ENCODE results near the gene DES.

The DES gene

GRCh38 chr2:219459460-219460311 lies 41.5 kb downstream of the DES start:
- DNase-seq: no peak

GRCh38 chr2:219460424-219460926 lies 42.3 kb downstream of the DES start:
- DNase-seq: no peak

- DNase-seq: no peak
Observed at GRCh38 chr2:219461047-219461514, 42.9 kb downstream of the DES start.

GRCh38 chr2:219461669-219462068 lies 43.5 kb downstream of the DES start:
- no peak for DNase-seq

- DNase-seq: no peak
Observed at GRCh38 chr2:219462349-219462748, 44.2 kb downstream of the DES start.

GRCh38 chr2:219464286-219465032 lies 46.3 kb downstream of the DES start:
- no peak for DNase-seq

GRCh38 chr2:219465659-219466561 lies 47.7 kb downstream of the DES start:
- no peak for DNase-seq

GRCh38 chr2:219466816-219467735 lies 48.9 kb downstream of the DES start:
- DNase-seq: no peak

- no peak for DNase-seq
Observed at GRCh38 chr2:219467736-219468075, 49.5 kb downstream of the DES start.

- no peak for DNase-seq
Observed at GRCh38 chr2:219468410-219469185, 50.4 kb downstream of the DES start.

GRCh38 chr2:219469186-219469724 lies 51.1 kb downstream of the DES start:
- no peak for DNase-seq

- no peak for DNase-seq
Observed at GRCh38 chr2:219470429-219470828, 52.3 kb downstream of the DES start.

GRCh38 chr2:219471476-219472371 lies 53.5 kb downstream of the DES start:
- DNase-seq: no peak

GRCh38 chr2:219472629-219473187 lies 54.5 kb downstream of the DES start:
- DNase-seq: no peak

GRCh38 chr2:219473511-219473910 lies 55.3 kb downstream of the DES start:
- DNase-seq: no peak

- DNase-seq: no peak
Observed at GRCh38 chr2:219474285-219475060, 56.3 kb downstream of the DES start.

- DNase-seq: no peak
Observed at GRCh38 chr2:219475278-219475677, 57.1 kb downstream of the DES start.

Data from central memory CD4-positive, alpha-beta T cell (primary cell).